HFF-Myc (cell line): ENCODE results near the gene KIRREL3.

Source experiments
- DNase-seq: peaks from one replicate; pipeline ENCODE4 v3.0.0-alpha.2; 2011; ENCODE audit warnings: low read depth; ENCODE audit errors: extremely low read depth
- H3K4me3 ChIP-seq: replicated peaks from 2 replicates; pipeline ENCODE4 v1.5.1; 2011; ENCODE audit warnings: low read depth, mild to moderate bottlenecking, control low read depth, low read length
- TF ChIP-seq, protein P1 (sequence below): IDR thresholded peaks from 2 replicates; pipeline ENCODE4 v1.5.1; 2012; ENCODE audit warnings: mild to moderate bottlenecking, low read depth, low read length, control low read depth; ENCODE audit errors: missing control alignments

Gene KIRREL3

DNA sequence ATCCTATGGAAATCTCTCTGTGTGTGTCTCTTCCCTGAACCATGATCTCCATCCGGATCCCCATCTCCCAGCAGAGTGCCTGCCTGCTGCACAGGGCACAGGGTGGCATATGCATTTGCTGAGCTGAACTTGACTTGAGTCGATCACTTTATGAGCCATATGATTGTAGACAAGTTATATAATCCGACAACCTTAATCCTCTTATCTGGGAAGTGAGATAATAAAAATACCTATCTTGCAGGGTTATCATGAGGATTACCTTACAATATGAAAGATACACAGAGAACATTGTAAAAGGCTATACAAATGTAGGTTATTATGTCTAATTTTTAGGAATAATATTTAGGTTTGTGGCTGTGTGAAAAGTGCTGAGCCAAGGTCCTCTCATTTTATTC is 520.6 kb downstream of the KIRREL3 start:
- H3K4me3 ChIP-seq = no peak overlapping the region
- TF ChIP-seq, protein P1, sequence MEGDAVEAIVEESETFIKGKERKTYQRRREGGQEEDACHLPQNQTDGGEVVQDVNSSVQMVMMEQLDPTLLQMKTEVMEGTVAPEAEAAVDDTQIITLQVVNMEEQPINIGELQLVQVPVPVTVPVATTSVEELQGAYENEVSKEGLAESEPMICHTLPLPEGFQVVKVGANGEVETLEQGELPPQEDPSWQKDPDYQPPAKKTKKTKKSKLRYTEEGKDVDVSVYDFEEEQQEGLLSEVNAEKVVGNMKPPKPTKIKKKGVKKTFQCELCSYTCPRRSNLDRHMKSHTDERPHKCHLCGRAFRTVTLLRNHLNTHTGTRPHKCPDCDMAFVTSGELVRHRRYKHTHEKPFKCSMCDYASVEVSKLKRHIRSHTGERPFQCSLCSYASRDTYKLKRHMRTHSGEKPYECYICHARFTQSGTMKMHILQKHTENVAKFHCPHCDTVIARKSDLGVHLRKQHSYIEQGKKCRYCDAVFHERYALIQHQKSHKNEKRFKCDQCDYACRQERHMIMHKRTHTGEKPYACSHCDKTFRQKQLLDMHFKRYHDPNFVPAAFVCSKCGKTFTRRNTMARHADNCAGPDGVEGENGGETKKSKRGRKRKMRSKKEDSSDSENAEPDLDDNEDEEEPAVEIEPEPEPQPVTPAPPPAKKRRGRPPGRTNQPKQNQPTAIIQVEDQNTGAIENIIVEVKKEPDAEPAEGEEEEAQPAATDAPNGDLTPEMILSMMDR = no peak
- no peak for DNase-seq

GRCh38 chr11:126479178-126479930 is 521.2 kb downstream of the KIRREL3 start:
- H3K4me3 ChIP-seq = no peak overlapping the region
- TF ChIP-seq, protein P1 = no peak
- DNase-seq = no peak

GRCh38 chr11:126478466-126478865 is 522.1 kb downstream of the KIRREL3 start:
- no peak for DNase-seq
- no peak overlapping the region for H3K4me3 ChIP-seq
- TF ChIP-seq, protein P1 = no peak

- DNase-seq = no peak
- TF ChIP-seq, protein P1 = no peak
- H3K4me3 ChIP-seq = no peak overlapping the region
Measured at GRCh38 chr11:126477535-126478305, 522.9 kb downstream of the KIRREL3 start.

DNA sequence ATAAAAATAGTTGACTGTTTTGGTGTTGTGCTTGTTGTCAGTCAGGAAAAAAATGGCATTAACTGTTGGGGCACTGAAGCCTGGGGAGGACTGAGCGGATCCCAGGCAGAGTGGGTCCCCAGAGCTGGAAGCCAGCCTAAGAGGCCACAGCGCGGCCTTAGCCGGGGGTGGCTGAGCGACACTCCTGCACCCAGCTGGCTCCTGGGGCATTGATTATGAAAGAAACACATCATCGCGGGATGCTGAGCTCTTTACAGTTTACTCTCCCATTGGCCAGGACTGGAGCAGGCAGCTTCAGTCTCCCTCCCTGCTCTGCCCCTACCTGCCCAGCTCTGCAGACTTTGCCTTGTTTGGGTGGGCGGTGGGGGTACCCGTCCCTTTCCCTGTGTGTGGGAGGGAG is 523.6 kb downstream of the KIRREL3 start:
- no peak for DNase-seq
- TF ChIP-seq, protein P1 = no peak
- H3K4me3 ChIP-seq = no peak overlapping the region

DNA sequence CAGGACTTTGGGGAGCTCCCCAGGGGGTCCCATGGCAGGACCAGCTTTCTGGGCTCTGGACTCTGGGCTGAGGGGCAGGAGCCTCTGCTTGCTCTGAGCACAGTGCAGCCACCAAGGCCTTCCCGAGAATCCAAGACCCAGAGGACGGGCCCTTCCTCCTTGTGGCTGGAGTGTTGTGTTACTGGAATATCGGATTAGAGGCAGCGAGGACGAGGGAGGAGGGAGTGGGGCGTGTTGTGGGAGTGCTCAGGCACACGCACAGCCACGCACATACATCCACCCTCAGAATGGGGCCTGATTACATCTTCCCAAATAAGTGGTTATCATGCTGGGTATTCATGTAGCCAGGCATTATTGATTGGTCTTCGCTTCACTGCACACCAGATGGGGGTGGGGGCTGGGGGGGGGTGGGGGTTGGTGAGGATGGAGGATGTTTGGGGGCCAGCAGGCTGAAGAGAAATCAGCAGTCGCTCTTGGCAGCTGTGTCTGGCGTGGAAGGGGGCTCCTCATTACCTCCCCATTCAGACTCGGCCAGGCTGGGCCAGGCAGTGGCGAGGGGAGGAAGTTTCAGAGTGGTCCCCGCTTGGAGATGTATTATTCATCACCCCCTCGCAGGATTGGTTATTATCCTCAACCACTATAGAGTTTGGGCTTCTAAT is 524.2 kb downstream of the KIRREL3 start:
- DNase-seq = no peak
- H3K4me3 ChIP-seq = no peak overlapping the region
- TF ChIP-seq, protein P1 = no peak
